K562 (cell line): ENCODE results near the gene RHOBTB3. TPM values are rescaled to one million over a fixed set of nuclear protein-coding genes. Genes with fewer than 3 reads are reported as not detected.
"Not testable (repeated sequence)": the region's sequence is repeated elsewhere in the genome, so short reads cannot be mapped to it uniquely, and the experiment has no call there.

Experiments used
- ARID1B ChIP-seq: fragments of 450-650 bp; IDR thresholded peaks from 2 replicates; pipeline ENCODE4 v1.6.1; 2016; ENCODE audit warnings: antibody characterized with exemption, mild to moderate bottlenecking, inconsistent platforms
- ATF1 ChIP-seq, 2 experiments: fragments of 450-650 bp in 1 of 2; IDR thresholded peaks; 2 replicates each; pipeline ENCODE4 v1.6.1; 2016; ENCODE audit warnings: missing compliant biosample characterization in 1 of 2, missing genetic modification characterization in 1 of 2
- FOXA3 ChIP-seq, 2 experiments: fragments of 450-650 bp in 1 of 2; sonication (generic) in 1 of 2; formaldehyde crosslinking; IDR thresholded peaks in 1 of 2; conservative IDR thresholded peaks in 1 of 2; 2 replicates each; pipeline versions ENCODE4 v1.4.0 to v1.8.0; 2020 to 2022; ENCODE audit warnings: mild to moderate bottlenecking in 2 of 2, missing genetic modification reagents in 1 of 2
- FOXM1 ChIP-seq, 2 experiments: fragments of 450-650 bp in 1 of 2; sonication (generic) in 1 of 2; formaldehyde crosslinking in 1 of 2; IDR thresholded peaks; 2 replicates each; pipeline versions ENCODE4 v1.6.1 to v1.9.0; 2017 to 2022; ENCODE audit warnings: low read depth in 2 of 2, mild to moderate bottlenecking in 2 of 2, missing genetic modification reagents in 1 of 2, moderate library complexity in 1 of 2
- GABPA ChIP-seq: fragments of 200-800 bp; sonication (Bioruptor generic); conservative IDR thresholded peaks from 2 replicates; pipeline ENCODE4 v1.6.1; 2016; ENCODE audit warnings: low read depth, missing genetic modification characterization, missing compliant biosample characterization
- KAT7 ChIP-seq: sonication (generic); formaldehyde crosslinking; IDR thresholded peaks from 2 replicates; pipeline ENCODE4 v1.8.0; 2022; ENCODE audit warnings: missing genetic modification reagents, mild to moderate bottlenecking, borderline replicate concordance
- MEF2A ChIP-seq: IDR thresholded peaks from 2 replicates; pipeline ENCODE4 v1.6.1; 2011; ENCODE audit warnings: low read depth, mild to moderate bottlenecking, low read length, moderate library complexity; ENCODE audit not compliant: control insufficient read depth
- PML ChIP-seq: IDR thresholded peaks from 2 replicates; pipeline ENCODE4 v1.6.1; 2012; ENCODE audit warnings: low read length, inconsistent platforms
- POLR2B ChIP-seq: fragments of 450-650 bp; IDR thresholded peaks from 2 replicates; pipeline ENCODE4 v1.6.1; 2018; ENCODE audit warnings: low read depth; ENCODE audit not compliant: partially characterized antibody
- POLR2H ChIP-seq: IDR thresholded peaks from 2 replicates; pipeline ENCODE4 v1.6.1; 2016; ENCODE audit warnings: missing genetic modification characterization, low read depth, mild to moderate bottlenecking, control low read depth, missing compliant biosample characterization, moderate library complexity
- SMARCC2 ChIP-seq: fragments of 450-650 bp; IDR thresholded peaks from 2 replicates; pipeline ENCODE4 v1.6.1; 2017; ENCODE audit warnings: antibody characterized with exemption, moderate library complexity, mild to moderate bottlenecking, low read depth
- YY1 ChIP-seq, 3 experiments: IDR thresholded peaks; 2 replicates each; pipeline ENCODE4 v1.6.1; 2011; ENCODE audit warnings: low read length in 2 of 3, mild to moderate bottlenecking in 2 of 3, moderate library complexity in 2 of 3, borderline replicate concordance in 1 of 3, control low read depth in 1 of 3, low read depth in 1 of 3; ENCODE audit not compliant: insufficient read depth in 3 of 3, insufficient replicate concordance in 2 of 3, control insufficient read depth in 1 of 3, insufficient read length in 1 of 3; ENCODE audit errors: extremely low read depth in 1 of 3
- ZNF589 ChIP-seq: fragments of 200-800 bp; sonication (Bioruptor generic); IDR thresholded peaks from 2 replicates; pipeline ENCODE4 v1.6.1; 2016; ENCODE audit warnings: low read depth, missing genetic modification characterization, missing compliant biosample characterization
- polyA plus RNA-seq, 8 experiments: library from polyadenylated mRNA; depleted of rRNA in 4 of 8; stranded (reverse) in 5 of 8; unstranded in 3 of 8; fragments of >200 nt; fragmentation: Nextera tagmentation in 2 of 8; fragmentation: Illumina TruSeq in 1 of 8; extraction: Ambion mirVana in 2 of 8; extraction: Trizol in 1 of 8; gene quantifications; 2 replicates each; pipeline versions ENCODE4 v1.2.1 to v1.2.3, GENCODE V29; 2011 to 2014; ENCODE audit warnings: inconsistent platforms in 1 of 8, missing spikeins in 1 of 8
- total RNA-seq, 7 experiments: library from RNA; depleted of rRNA in 6 of 7; stranded (reverse); fragments of >200 nt in 6 of 7; fragmentation: Illumina TruSeq in 2 of 7; extraction: Trizol in 2 of 7; gene quantifications; 2 replicates each; pipeline versions ENCODE4 v1.2.1 to v1.2.3, GENCODE V29; 2011 to 2021; ENCODE audit warnings: low replicate concordance in 1 of 7
- TF ChIP-seq, protein P1 (sequence below), 2 experiments: fragments of 450-650 bp; IDR thresholded peaks; 2 replicates each; pipeline ENCODE4 v1.6.1; 2016; ENCODE audit warnings: mild to moderate bottlenecking in 2 of 2, borderline replicate concordance in 1 of 2, low read depth in 1 of 2, moderate library complexity in 1 of 2
- TF ChIP-seq, protein P2 (sequence below): sonication (generic); IDR thresholded peaks from 2 replicates; pipeline ENCODE4 v1.6.1; 2016

RHOBTB3 gene
- total and polyA plus RNA-seq, 9 of the 15 experiments (the other 6 are each of a cell fraction or from before 2014, with no cell fraction given): 39.7 to 143 (median 115) TPM

DNA sequence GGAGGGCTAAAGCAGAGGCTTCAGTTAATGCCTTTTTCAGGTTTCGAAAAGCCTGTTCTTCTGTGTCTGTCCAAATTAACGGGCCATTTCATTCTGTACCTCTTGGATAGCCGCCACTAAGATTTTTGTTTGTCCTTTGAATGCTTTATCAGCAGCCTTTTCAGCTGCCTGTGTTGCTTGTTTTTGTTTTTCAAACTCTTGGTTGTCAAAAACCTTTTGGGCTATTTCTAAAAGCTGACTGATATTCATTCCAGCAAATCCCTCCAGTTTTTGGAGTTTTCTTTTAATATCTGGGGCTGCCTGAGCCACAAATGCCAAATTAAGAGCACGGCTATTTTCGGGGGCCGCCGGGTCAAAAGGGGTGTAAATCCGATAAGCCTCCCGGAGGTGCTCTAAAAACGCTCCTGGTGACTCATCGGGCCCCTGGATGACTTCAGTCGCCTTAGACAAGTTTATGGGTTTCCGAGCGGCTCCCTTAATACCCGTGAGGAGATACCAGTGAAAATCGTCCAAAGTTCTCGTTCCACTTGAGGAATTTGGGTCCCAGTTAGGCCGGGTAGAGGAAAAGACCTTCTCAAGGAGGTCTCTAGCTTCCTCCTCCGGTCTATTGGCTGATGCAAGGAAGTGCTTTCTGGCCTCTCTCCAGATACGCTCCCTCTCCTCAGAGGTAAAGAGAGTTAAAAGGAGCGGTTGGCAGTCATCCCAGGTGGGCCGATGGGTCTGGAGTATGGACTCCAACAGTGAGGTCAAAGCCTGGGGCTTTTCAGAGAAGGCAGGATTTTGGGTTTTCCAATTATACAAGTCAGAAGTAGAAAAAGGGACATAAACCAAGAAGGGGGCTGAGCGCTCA, 20.3 kb upstream of the RHOBTB3 start (continued):
- TF ChIP-seq, protein P1, sequence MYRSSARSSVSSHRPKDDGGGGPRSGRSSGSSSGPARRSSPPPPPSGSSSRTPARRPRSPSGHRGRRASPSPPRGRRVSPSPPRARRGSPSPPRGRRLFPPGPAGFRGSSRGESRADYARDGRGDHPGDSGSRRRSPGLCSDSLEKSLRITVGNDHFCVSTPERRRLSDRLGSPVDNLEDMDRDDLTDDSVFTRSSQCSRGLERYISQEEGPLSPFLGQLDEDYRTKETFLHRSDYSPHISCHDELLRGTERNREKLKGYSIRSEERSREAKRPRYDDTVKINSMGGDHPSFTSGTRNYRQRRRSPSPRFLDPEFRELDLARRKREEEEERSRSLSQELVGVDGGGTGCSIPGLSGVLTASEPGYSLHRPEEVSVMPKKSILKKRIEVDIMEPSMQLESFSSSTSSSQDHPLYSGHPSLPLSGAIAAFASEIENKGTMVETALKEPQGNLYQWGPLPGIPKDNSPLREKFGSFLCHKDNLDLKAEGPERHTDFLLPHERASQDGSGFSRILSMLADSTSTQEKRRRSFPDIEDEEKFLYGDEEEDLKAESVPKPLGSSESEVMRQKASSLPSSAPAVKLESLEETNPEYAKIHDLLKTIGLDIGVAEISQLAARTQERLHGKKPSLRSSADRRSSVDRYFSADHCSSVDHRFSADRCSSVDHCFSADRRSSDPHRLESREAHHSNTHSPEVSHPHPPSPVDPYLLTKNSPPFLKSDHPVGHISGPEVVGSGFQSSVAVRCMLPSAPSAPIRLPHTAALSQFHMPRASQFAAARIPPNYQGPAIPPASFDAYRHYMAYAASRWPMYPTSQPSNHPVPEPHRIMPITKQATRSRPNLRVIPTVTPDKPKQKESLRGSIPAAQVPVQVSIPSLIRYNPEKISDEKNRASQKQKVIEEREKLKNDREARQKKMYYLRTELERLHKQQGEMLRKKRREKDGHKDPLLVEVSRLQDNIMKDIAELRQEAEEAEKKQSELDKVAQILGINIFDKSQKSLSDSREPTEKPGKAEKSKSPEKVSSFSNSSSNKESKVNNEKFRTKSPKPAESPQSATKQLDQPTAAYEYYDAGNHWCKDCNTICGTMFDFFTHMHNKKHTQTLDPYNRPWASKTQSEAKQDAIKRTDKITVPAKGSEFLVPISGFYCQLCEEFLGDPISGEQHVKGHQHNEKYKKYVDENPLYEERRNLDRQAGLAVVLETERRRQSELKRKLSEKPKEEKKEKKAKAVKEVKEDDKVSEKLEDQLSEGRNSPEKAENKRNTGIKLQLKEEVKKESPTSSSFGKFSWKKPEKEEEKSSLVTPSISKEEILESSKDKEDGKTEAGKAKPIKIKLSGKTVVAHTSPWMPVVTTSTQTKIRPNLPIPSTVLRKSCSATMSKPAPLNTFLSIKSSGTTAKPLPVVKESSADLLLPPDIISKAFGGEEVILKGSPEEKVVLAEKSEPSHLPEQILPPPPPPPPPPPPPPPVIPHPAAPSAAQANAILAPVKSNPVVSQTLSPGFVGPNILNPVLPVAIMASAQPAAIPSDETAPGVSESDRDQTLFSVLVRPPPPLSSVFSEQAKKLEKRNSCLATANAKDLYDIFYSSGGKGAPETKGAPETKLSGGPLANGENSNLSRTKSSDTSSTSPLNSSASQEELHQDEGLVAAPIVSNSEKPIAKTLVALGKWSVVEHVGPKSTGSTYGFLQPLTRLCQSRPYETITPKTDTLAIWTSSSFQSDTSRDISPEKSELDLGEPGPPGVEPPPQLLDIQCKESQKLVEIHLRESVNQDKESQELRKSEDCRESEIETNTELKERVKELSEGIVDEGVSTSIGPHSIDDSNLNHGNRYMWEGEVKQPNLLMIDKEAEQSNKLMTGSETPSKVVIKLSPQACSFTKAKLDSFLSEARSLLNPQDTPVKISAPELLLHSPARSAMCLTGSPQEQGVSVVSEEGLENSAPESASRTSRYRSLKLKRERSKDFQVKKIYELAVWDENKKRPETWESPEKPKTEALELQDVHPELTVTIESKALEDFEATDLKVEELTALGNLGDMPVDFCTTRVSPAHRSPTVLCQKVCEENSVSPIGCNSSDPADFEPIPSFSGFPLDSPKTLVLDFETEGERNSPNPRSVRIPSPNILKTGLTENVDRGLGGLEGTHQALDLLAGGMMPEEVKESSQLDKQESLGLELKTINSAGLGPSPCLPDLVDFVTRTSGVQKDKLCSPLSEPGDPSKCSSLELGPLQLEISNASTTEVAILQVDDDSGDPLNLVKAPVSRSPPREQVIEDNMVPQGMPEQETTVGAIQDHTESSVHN (IDR thresholded peaks at IDR 0.05; ENCODE audit: borderline replicate concordance in 1 of 2, low read depth in 1 of 2): peak in 1 of 2 experiments; percentile 35; a peak in 1 of 4 replicates
- TF ChIP-seq PML (peak; percentile 53), MEF2A (peak; percentile 56), POLR2H (tag) (peak; percentile 39; the same call in 1 of the 2 replicates), ATF1 (tag; IDR thresholded peaks at IDR 0.05) (0 out of 2 replicates have a peak, but pooled peaks have one; percentile 26), GABPA (tag) (peak; percentile 28; the same call in 1 of the 2 replicates), YY1 (IDR thresholded peaks at IDR 0.05; ENCODE audit: borderline replicate concordance in 1 of 3, control insufficient read depth in 1 of 3, extremely low read depth in 1 of 3, insufficient read depth in 3 of 3, insufficient read length in 1 of 3, insufficient replicate concordance in 2 of 3, low read depth in 1 of 3, low read length in 2 of 3) (peak in 1 of 3 experiments; percentile 7), ZNF589 (CRISPR knock-in tag) (0 out of 2 replicates have a peak, but pooled peaks have one; percentile 7), FOXA3 (CRISPR knock-in tag; conservative IDR thresholded peaks at IDR 0.05 in 1 of 2, IDR thresholded peaks at IDR 0.05 in 1 of 2) (peak in 1 of 2 experiments; percentile 25; a peak in 1 of 4 replicates), KAT7 (CRISPR knock-in tag) (0 out of 2 replicates have a peak, but pooled peaks have one; percentile 47), FOXM1 (IDR thresholded peaks at IDR 0.05; ENCODE audit: low read depth) (0 out of 2 replicates have a peak, but pooled peaks have one; percentile 8), ARID1B (peak; percentile 75), SMARCC2 (peak; percentile 88), POLR2B (peak; percentile 48)
- TF ChIP-seq, protein P2, sequence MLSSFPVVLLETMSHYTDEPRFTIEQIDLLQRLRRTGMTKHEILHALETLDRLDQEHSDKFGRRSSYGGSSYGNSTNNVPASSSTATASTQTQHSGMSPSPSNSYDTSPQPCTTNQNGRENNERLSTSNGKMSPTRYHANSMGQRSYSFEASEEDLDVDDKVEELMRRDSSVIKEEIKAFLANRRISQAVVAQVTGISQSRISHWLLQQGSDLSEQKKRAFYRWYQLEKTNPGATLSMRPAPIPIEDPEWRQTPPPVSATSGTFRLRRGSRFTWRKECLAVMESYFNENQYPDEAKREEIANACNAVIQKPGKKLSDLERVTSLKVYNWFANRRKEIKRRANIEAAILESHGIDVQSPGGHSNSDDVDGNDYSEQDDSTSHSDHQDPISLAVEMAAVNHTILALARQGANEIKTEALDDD: peak; percentile 24; the same call in 1 of the 2 replicates
- not testable (repeated sequence) for TF ChIP-seq ATF1 (CRISPR knock-in tag; IDR thresholded peaks at IDR 0.05); FOXM1 (CRISPR knock-in tag; IDR thresholded peaks at IDR 0.05; ENCODE audit: low read depth)
